Panc1 (cell line): ENCODE measurements around the gene NCF1. TPM values are rescaled to one million over a fixed set of nuclear protein-coding genes. Genes with fewer than 3 reads are reported as not detected.
"Not testable (repeated sequence)": the region's sequence is repeated elsewhere in the genome, so short reads cannot be mapped to it uniquely, and the experiment has no call there.

Source experiments
- ATAC-seq: fragments of 200-7000 bp; cut with Tn5 transposase; 2 replicates; pipeline ENCODE4 v1.9.1; 2020; ENCODE audit warnings: mild to moderate bottlenecking, moderate library complexity
- BruUV-seq: library from RNA; stranded (reverse); fragments of 400-500 nt; replicated peaks from 2 replicates; lab custom pipeline; 2021; lab: Mats Ljungman, UMichigan
- CTCF ChIA-PET: fragments of 300-600 bp; sonication (Branson Sonifier 250); formaldehyde crosslinking; loops from one replicate; lab custom pipeline; 2022; ENCODE audit warnings: antibody characterized with exemption; lab: Charles Lee
- POLR2A ChIA-PET: fragments of 300-600 bp; sonication (Branson Sonifier 250); formaldehyde crosslinking; loops from one replicate; lab custom pipeline; 2022; ENCODE audit warnings: antibody characterized with exemption; lab: Charles Lee
- DNase-seq: peaks from one replicate; pipeline ENCODE4 v3.0.0-alpha.2; 2010; ENCODE audit warnings: low read depth, low spot score
- H3K27ac ChIP-seq: 2 replicates; pipeline ENCODE4 v1.5.1; 2011; ENCODE audit warnings: mild to moderate bottlenecking, low read length, inconsistent platforms
- H3K27me3 ChIP-seq: fragments of 200-500 bp; sonication (Bioruptor generic); 2 replicates; pipeline ENCODE4 v1.6.0; 2014; ENCODE audit warnings: low read length, inconsistent platforms; ENCODE audit not compliant: control insufficient read depth, insufficient read depth
- H3K36me3 ChIP-seq: fragments of 200-500 bp; sonication (Bioruptor generic); 2 replicates; pipeline ENCODE4 v1.5.1; 2014; ENCODE audit warnings: inconsistent platforms, mild to moderate bottlenecking, low read length, moderate library complexity; ENCODE audit not compliant: control insufficient read depth, insufficient read depth
- H3K4me1 ChIP-seq: 2 replicates; pipeline ENCODE4 v1.5.1; 2011; ENCODE audit warnings: inconsistent platforms, mild to moderate bottlenecking, low read length, moderate library complexity; ENCODE audit not compliant: control insufficient read depth, insufficient read depth
- H3K4me3 ChIP-seq, 2 experiments: 2 replicates each; pipeline ENCODE4 v1.5.1; 2011 to 2012; ENCODE audit warnings: low read depth in 2 of 2, low read length in 2 of 2, mild to moderate bottlenecking in 2 of 2, inconsistent platforms in 1 of 2, moderate library complexity in 1 of 2
- H3K9me3 ChIP-seq: fragments of 200-500 bp; sonication (Bioruptor generic); 2 replicates; pipeline ENCODE4 v1.5.1; 2014; ENCODE audit warnings: low read depth, mild to moderate bottlenecking, inconsistent platforms, low read length, moderate library complexity; ENCODE audit not compliant: control insufficient read depth, insufficient read depth
- in situ Hi-C: cut with HindIII; loops from 2 replicates; pipeline ENCODE4 v1.10.0; 2016; ENCODE audit warnings: low sequenced_read_pairs, low pct_unique_long_range_greater_than_20kb
- intact Hi-C: fragments of 100-400 bp; cut with micrococcal nuclease; formaldehyde crosslinking; loops from one replicate; pipeline ENCODE4 v1.10.0; 2022; ENCODE audit not compliant: unreplicated experiment
- total RNA-seq: library from RNA; stranded (reverse); gene quantifications from one replicate; pipeline ENCODE4 v1.2.1, GENCODE V29; 2021; ENCODE audit not compliant: unreplicated experiment

NCF1 gene
- total RNA-seq, 1 experiment from 2014 or later, result not detected

DNA sequence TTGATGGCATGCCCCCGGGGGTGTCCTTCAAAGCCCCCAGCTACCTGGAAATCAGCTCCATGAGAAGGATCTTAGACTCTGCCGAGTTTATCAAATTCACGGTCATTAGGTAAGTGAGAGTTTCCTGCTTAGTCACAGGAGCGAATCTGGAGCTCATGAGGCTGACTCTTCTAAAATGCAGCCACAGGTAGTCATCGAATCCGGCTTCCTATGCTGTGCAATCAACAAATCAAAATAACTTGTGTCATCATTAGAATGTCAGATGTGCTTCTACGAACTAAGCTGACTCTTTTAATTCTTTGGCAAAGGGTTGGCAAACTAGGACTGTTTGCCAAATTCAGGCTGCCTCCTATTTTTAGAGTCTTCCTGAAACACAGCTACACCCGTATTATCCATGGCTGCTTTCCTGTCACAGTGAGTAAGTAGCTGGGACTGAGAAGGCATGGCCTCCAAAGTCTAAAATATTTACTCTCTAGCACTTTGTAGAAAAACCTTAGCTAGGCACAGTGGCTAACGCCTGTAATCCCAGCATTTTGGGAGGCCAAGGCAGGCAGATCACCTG is 19.8 kb upstream of the NCF1 start:
- ATAC-seq, H3K27me3 ChIP-seq, BruUV-seq, H3K27ac ChIP-seq, POLR2A ChIA-PET, H3K9me3 ChIP-seq, DNase-seq, H3K4me3 ChIP-seq, H3K4me1 ChIP-seq, in situ Hi-C loops, intact Hi-C loops, H3K36me3 ChIP-seq, CTCF ChIA-PET: not testable (repeated sequence)

DNA sequence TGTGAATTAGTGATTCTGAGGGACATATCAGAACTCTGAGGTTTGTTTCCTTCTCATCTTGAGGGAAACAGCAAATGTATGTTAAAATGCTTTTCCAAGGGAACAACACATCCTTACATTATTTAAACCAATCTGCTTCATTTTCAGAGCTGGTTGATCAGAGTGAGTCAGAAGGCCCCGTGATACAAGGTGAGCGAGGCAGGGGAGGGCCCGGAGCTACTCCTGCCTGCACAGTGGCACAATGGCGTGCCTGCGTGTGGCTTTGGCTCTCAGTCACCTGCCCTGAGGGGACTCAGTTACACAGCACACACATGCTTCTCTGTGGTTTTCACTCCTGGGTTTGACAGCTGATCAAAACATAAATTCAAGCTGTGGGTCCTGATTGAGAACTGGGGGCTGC is 17.1 kb upstream of the NCF1 start:
- H3K27ac ChIP-seq, BruUV-seq, H3K36me3 ChIP-seq, H3K4me1 ChIP-seq, H3K27me3 ChIP-seq, ATAC-seq, POLR2A ChIA-PET, intact Hi-C loops, H3K9me3 ChIP-seq, H3K4me3 ChIP-seq, DNase-seq, in situ Hi-C loops, CTCF ChIA-PET: not testable (repeated sequence)

DNA sequence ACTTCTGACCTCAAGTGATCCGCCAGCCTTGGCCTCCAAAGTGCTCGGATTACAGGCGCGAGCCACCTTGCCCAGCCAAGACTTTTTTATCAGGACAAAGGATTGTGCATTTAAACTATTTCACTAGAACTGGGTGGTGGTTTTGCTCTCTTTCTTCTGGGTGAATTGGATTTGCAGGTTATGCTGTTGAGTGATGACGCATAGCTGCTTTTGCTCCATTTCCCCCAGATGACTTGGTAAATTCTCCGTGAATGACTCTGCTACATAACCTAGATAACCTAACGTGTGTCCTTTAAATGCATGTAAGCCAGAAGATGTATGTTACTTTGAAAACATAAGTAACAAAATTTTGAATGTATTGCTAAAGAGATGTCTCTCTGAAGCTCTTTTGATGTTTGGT is 15.5 kb upstream of the NCF1 start:
- BruUV-seq, POLR2A ChIA-PET, H3K4me3 ChIP-seq, H3K4me1 ChIP-seq, in situ Hi-C loops, H3K27ac ChIP-seq, H3K36me3 ChIP-seq, CTCF ChIA-PET, DNase-seq, H3K9me3 ChIP-seq, H3K27me3 ChIP-seq, ATAC-seq, intact Hi-C loops: not testable (repeated sequence)

- H3K4me3 ChIP-seq, CTCF ChIA-PET, in situ Hi-C loops, ATAC-seq, H3K4me1 ChIP-seq, H3K27me3 ChIP-seq, H3K9me3 ChIP-seq, H3K36me3 ChIP-seq, intact Hi-C loops, H3K27ac ChIP-seq, POLR2A ChIA-PET, DNase-seq: not testable (repeated sequence)
- BruUV-seq, result TSS peak; percentile 86
These were observed 14.8 kb upstream of the NCF1 start for GRCh38 chr7:74758982-74759381.

DNA sequence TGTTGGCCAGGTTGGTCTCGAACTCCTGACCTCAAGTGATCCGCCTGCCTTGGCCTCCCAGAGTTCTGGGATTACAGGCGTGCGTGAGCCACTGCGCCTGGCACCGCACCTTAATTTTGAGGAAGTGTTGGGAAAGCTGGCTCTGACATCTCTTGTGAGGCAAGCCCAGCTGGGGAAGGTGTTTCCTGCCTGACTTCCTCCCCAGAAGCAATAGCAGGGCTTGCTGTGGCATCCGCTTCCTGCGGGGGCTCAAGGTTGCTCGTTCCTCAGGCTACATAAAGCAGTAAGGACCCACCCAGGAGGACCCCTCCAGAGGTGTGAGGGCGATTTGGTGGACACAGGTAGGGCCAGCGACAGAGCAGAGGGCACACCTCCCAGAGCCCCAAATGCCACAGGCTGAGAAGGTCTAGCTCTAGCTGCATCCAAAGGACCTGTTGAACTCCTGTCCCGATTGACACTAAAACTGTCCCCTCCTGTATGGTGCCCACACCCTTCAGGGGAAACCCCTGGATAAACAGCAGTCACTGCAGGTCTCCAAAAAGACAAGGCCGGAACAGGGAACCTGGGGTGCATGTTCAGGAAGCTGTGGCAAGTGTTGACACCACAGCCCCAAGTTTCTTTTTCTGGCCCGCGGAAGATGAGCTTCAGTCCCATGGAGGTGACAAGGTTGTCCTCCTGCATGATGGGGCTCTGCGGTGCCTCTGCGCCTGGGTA is 8.4 kb upstream of the NCF1 start:
- H3K27ac ChIP-seq, intact Hi-C loops, H3K36me3 ChIP-seq, in situ Hi-C loops, DNase-seq, H3K4me1 ChIP-seq, H3K9me3 ChIP-seq, H3K27me3 ChIP-seq, CTCF ChIA-PET, H3K4me3 ChIP-seq, POLR2A ChIA-PET, BruUV-seq: not testable (repeated sequence)
- ATAC-seq, result peak; percentile 7; the same call in 1 of the 2 replicates

DNA sequence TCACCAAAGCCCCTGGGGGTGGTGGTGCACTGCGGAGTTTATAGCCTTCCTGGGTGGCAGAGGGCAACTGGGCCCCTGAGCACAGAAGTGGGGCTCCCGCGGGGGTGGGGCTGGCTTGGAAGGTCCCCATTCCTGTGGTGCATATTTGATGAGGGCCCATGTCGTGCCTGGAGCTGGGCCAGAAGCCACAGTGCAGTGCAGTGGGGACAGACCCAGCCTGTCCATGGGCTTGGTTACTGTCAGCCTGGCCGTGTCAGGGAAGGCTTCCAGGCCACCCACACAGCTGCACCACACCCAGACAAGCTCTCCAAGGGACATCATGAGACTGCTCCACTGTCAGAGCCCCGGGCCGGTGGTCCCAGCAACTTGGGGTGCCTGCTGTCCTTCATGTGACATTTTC is 7.3 kb upstream of the NCF1 start:
- H3K27ac ChIP-seq, intact Hi-C loops, H3K4me3 ChIP-seq, DNase-seq, H3K4me1 ChIP-seq, H3K27me3 ChIP-seq, H3K36me3 ChIP-seq, BruUV-seq, POLR2A ChIA-PET, in situ Hi-C loops, CTCF ChIA-PET, H3K9me3 ChIP-seq: not testable (repeated sequence)
- peak; percentile 52; the same call in 1 of the 2 replicates for ATAC-seq

DNA sequence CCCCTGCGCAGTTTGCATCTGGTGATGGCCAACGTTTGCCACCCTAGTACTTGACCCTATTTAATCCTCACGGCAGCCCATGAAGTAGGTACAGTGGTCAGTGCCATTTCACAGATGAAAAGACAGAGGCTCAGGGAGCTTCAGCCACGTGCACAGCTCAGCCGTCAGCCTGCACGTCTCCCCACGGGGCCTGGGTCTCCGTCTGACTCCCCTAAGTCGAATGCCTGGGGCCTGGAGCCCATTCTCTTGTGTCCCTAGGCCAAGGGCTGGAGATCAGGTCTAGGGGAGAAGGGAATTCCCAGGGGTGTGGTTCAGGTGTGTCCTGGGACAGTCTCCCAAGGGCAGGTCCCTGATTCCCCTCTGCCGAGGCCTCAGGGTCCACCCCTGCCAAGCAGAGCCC is 6.8 kb upstream of the NCF1 start:
- H3K27ac ChIP-seq, DNase-seq, CTCF ChIA-PET, POLR2A ChIA-PET, H3K36me3 ChIP-seq, intact Hi-C loops, ATAC-seq, in situ Hi-C loops, H3K27me3 ChIP-seq, H3K4me1 ChIP-seq, H3K9me3 ChIP-seq, BruUV-seq, H3K4me3 ChIP-seq: not testable (repeated sequence)
